PFSK-1 (cell line): ENCODE data around the gene ABCF2.

Experiments used
- FOXP2 ChIP-seq: optimal IDR thresholded peaks from 2 replicates; pipeline ENCODE3; 2011; ENCODE audit warnings: borderline replicate concordance, control low read depth, inconsistent platforms; ENCODE audit not compliant: insufficient read depth; ENCODE audit errors: extremely low read length, extremely low read depth
- POLR2AphosphoS5 ChIP-seq: IDR thresholded peaks from 2 replicates; pipeline ENCODE4 v1.6.1; 2012; ENCODE audit warnings: low read depth, mild to moderate bottlenecking, control low read depth, low read length, moderate library complexity
- SIN3A ChIP-seq: IDR thresholded peaks from 2 replicates; pipeline ENCODE4 v1.6.1; 2012; ENCODE audit warnings: mild to moderate bottlenecking, low read length, moderate library complexity, borderline replicate concordance; ENCODE audit not compliant: insufficient read depth
- TAF1 ChIP-seq: IDR thresholded peaks from 2 replicates; pipeline ENCODE4 v1.6.1; 2012; ENCODE audit warnings: low read length, control low read depth, borderline replicate concordance; ENCODE audit not compliant: insufficient read depth
- TF ChIP-seq, protein P1 (sequence below), 2 experiments: IDR thresholded peaks; 2 replicates each; pipeline versions ENCODE4 v1.6.1 to v1.8.0; 2011 to 2012; ENCODE audit warnings: low read depth in 2 of 2, low read length in 2 of 2, control low read depth in 1 of 2, inconsistent platforms in 1 of 2, mild to moderate bottlenecking in 1 of 2, moderate library complexity in 1 of 2; ENCODE audit not compliant: insufficient read depth in 1 of 2

DNA sequence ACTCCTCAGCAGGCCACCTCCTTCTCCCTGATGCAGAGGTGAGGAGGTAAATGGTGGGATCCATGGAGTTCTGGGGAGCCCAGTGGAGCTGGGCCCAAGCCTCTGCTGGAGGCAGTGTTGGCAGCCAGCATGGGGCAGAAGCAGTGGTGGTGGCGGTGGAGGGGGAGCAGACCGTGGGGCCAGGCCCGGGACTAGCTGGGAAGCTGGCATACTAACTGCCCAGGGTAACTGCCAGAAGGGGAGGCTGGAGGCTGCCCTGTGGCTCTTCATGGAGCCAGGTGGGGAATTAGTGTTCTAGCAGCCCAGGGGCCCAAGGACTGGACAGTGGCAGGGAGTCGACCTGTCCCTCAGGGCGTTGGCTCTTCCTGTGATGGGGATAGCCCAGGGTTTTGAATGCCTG is 37.6 kb upstream of the ABCF2 start:
- no peak for TF ChIP-seq POLR2AphosphoS5
- no peak for TF ChIP-seq TAF1
- TF ChIP-seq, protein P1, sequence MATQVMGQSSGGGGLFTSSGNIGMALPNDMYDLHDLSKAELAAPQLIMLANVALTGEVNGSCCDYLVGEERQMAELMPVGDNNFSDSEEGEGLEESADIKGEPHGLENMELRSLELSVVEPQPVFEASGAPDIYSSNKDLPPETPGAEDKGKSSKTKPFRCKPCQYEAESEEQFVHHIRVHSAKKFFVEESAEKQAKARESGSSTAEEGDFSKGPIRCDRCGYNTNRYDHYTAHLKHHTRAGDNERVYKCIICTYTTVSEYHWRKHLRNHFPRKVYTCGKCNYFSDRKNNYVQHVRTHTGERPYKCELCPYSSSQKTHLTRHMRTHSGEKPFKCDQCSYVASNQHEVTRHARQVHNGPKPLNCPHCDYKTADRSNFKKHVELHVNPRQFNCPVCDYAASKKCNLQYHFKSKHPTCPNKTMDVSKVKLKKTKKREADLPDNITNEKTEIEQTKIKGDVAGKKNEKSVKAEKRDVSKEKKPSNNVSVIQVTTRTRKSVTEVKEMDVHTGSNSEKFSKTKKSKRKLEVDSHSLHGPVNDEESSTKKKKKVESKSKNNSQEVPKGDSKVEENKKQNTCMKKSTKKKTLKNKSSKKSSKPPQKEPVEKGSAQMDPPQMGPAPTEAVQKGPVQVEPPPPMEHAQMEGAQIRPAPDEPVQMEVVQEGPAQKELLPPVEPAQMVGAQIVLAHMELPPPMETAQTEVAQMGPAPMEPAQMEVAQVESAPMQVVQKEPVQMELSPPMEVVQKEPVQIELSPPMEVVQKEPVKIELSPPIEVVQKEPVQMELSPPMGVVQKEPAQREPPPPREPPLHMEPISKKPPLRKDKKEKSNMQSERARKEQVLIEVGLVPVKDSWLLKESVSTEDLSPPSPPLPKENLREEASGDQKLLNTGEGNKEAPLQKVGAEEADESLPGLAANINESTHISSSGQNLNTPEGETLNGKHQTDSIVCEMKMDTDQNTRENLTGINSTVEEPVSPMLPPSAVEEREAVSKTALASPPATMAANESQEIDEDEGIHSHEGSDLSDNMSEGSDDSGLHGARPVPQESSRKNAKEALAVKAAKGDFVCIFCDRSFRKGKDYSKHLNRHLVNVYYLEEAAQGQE (IDR thresholded peaks at IDR 0.05; ENCODE audit: insufficient read depth in 1 of 2, low read depth in 2 of 2, low read length in 2 of 2) = no peak
- TF ChIP-seq SIN3A = no peak
- TF ChIP-seq FOXP2 = no peak
